Measurements from ENCODE around the gene CCNH. TPM values are rescaled to one million over a fixed set of nuclear protein-coding genes. Genes with fewer than 3 reads are reported as not detected.

CCNH gene
- total RNA-seq, 1 donor: 58.3 TPM

- no peak overlapping the region for H3K4me3 ChIP-seq (ENCODE audit: low read depth, low read length)
- no peak for DNase-seq (ENCODE audit: low read depth)
- no peak for TF ChIP-seq CTCF (IDR thresholded peaks at IDR 0.05; ENCODE audit: insufficient read depth, low read depth, low read length)
Measured at GRCh38 chr5:87405472-87406155, 7.1 kb downstream of the CCNH start.

- no peak overlapping the region for H3K4me3 ChIP-seq (ENCODE audit: low read depth, low read length)
- TF ChIP-seq CTCF (IDR thresholded peaks at IDR 0.05; ENCODE audit: insufficient read depth, low read depth, low read length): no peak
- no peak for DNase-seq (ENCODE audit: low read depth)
Measured at GRCh38 chr5:87404359-87404758, 8.4 kb downstream of the CCNH start.

- TF ChIP-seq CTCF (IDR thresholded peaks at IDR 0.05; ENCODE audit: insufficient read depth, low read depth, low read length): no peak
- no peak for DNase-seq (ENCODE audit: low read depth)
- no peak overlapping the region for H3K4me3 ChIP-seq (ENCODE audit: low read depth, low read length)
Measured at GRCh38 chr5:87403899-87404298, 8.8 kb downstream of the CCNH start.

GRCh38 chr5:87403409-87403808 lies 9.3 kb downstream of the CCNH start:
- TF ChIP-seq CTCF (IDR thresholded peaks at IDR 0.05; ENCODE audit: insufficient read depth, low read depth, low read length): no peak
- no peak for DNase-seq (ENCODE audit: low read depth)
- H3K4me3 ChIP-seq (ENCODE audit: low read depth, low read length): no peak overlapping the region

- no peak overlapping the region for H3K4me3 ChIP-seq (ENCODE audit: low read depth, low read length)
- no peak for DNase-seq (ENCODE audit: low read depth)
- TF ChIP-seq CTCF (IDR thresholded peaks at IDR 0.05; ENCODE audit: insufficient read depth, low read depth, low read length): no peak
Measured at GRCh38 chr5:87401626-87402025, 11.1 kb downstream of the CCNH start.

GRCh38 chr5:87400305-87400899 lies 12.3 kb downstream of the CCNH start:
- DNase-seq (ENCODE audit: low read depth): peak; percentile 53

More at GRCh38 chr5:87400305-87400899, 12.3 kb downstream of the CCNH start:
- no peak overlapping the region for H3K4me3 ChIP-seq (ENCODE audit: low read depth, low read length)
- peak; percentile 59 for TF ChIP-seq CTCF (IDR thresholded peaks at IDR 0.05; ENCODE audit: insufficient read depth, low read depth, low read length)
